LNCAP (cell line): ENCODE measurements around the gene TMEM163.

Experiments
- TF ChIP-seq, protein P1 (sequence below): fragments of 450-650 bp; IDR thresholded peaks from 2 replicates; pipeline ENCODE4 v1.5.1; 2017; ENCODE audit warnings: mild to moderate bottlenecking

The TMEM163 gene

GRCh38 chr2:134758633-134759032, 39.8 kb upstream of the TMEM163 start:
- TF ChIP-seq, protein P1, sequence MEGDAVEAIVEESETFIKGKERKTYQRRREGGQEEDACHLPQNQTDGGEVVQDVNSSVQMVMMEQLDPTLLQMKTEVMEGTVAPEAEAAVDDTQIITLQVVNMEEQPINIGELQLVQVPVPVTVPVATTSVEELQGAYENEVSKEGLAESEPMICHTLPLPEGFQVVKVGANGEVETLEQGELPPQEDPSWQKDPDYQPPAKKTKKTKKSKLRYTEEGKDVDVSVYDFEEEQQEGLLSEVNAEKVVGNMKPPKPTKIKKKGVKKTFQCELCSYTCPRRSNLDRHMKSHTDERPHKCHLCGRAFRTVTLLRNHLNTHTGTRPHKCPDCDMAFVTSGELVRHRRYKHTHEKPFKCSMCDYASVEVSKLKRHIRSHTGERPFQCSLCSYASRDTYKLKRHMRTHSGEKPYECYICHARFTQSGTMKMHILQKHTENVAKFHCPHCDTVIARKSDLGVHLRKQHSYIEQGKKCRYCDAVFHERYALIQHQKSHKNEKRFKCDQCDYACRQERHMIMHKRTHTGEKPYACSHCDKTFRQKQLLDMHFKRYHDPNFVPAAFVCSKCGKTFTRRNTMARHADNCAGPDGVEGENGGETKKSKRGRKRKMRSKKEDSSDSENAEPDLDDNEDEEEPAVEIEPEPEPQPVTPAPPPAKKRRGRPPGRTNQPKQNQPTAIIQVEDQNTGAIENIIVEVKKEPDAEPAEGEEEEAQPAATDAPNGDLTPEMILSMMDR: no peak

DNA sequence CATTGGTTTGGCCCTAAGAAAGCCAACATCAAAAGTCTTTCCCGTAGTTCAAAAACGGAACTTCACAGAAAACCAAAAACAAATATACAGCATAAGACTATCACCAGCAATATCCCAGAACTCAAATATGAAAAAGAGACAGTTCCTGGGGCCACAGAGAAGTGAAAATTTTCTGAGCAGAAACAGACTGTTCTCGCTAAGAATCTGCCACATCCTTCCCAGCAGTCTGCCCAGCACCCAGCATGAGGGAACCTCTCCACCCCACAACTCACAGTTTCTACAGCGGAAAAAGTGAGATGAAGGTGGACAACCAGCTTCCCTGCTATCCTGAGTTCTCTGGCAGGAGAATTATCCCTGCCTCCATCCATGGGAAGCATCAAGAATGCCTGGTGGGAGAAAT, 26.7 kb upstream of the TMEM163 start:
- TF ChIP-seq, protein P1: no peak

DNA sequence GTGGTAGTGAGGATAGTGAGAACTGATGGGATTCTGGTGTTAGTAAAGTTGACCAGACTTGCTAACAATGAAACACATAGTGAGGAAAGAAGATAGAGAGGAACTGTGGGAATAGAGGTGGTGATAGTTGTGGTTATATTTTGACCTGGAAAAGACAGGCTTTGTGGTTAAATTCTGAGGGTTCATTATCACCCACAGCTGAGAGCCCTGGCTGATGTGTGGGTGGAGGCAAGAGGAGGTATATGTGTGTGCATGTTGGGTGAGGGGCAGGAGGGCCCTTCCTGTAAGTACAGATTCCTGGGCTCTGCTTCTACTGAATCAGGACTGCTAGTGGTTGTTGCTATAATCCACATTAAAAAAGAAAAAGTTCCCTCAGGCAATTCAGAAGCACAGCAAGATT, 26.2 kb upstream of the TMEM163 start:
- TF ChIP-seq, protein P1: no peak

DNA sequence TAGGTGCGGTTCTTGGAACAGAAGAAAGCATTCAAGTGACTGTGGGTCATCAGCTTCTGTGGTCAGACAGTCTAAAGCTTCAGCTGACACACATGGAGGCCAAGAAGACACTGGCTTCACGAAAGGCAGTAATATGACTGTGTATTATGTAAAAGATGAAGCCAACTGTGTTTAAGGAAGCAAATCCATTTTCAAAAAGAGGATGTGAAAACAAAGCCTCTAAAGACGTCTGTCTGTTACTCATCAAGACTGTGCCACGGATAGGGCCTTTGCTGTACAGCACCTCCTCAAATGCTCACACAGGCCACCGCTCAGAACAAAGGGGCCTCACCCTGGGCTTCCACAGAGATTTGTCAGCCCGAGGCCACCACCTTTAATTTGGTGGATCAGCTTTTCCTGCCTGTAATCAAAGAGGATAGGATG, 21.1 kb upstream of the TMEM163 start:
- TF ChIP-seq, protein P1: no peak

- TF ChIP-seq, protein P1: no peak
These were observed 20.6 kb upstream of the TMEM163 start for GRCh38 chr2:134739236-134739878.

DNA sequence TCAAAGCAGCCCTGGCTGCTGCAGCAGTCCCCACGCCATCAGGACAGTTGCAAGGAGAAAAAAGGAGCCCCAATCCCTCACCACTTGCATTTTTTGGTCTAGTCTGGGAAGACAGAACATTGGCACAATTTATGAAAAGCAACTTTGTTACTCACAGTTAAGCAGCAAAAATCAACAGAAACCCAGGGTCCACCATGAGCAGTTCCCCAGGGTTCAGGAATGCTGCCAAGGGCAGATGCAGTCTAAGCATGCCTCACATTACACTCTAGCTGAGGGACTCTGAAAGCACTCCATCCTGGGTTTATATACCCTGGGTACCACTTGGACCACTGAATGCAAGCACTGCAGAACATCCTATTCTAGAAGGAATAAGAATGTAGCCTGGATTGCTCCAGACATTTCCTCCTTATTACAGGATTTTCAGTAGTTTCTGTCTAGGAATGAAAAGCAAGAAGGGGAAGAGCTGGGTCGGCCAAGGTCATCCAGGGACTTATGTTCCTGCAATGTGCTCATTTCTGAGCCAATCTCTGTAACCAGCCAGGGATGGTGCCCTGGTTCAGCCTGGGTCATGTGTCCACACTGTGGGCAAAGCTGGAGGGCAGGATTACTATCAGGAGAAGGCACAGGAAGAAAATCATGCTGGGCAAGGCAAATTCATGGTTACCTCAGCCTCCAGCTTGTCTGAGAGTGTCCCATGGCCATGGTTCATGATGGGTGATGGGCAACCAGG, 19.5 kb upstream of the TMEM163 start:
- TF ChIP-seq, protein P1: no peak

- TF ChIP-seq, protein P1: no peak
These were observed 18.9 kb upstream of the TMEM163 start for GRCh38 chr2:134737671-134738070.
